PFSK-1 (cell line): ENCODE data around the gene HDGFL3.

Source experiments
- FOXP2 ChIP-seq: optimal IDR thresholded peaks from 2 replicates; pipeline ENCODE3; 2011; ENCODE audit warnings: borderline replicate concordance, control low read depth, inconsistent platforms; ENCODE audit not compliant: insufficient read depth; ENCODE audit errors: extremely low read length, extremely low read depth
- POLR2AphosphoS5 ChIP-seq: IDR thresholded peaks from 2 replicates; pipeline ENCODE4 v1.6.1; 2012; ENCODE audit warnings: low read depth, mild to moderate bottlenecking, control low read depth, low read length, moderate library complexity
- REST ChIP-seq, 2 experiments: IDR thresholded peaks; 2 replicates each; pipeline versions ENCODE4 v1.6.1 to v1.8.0; 2011 to 2012; ENCODE audit warnings: low read depth in 2 of 2, low read length in 2 of 2, control low read depth in 1 of 2, inconsistent platforms in 1 of 2, mild to moderate bottlenecking in 1 of 2, moderate library complexity in 1 of 2; ENCODE audit not compliant: insufficient read depth in 1 of 2

DNA sequence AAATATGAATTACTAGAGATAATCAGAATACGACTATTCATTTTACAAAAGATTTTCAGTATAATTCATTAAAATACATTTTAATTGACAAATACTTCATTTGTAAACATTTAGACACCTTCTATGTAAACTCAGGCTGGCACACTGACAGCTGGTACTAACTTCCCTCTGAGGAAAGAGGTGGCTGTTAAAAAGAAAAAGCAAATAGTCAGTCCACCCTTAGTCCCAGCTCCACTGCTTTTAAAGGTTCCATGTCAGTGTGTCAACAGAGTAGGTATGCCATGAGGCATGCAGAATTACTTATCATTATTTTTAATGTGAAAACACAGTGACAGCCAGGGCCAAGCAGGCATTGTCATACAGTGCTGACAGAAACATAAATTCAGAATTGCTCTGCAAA is 84.1 kb downstream of the HDGFL3 start:
- no peak for TF ChIP-seq POLR2AphosphoS5
- no peak for TF ChIP-seq FOXP2
- no peak for TF ChIP-seq REST (IDR thresholded peaks at IDR 0.05; ENCODE audit: insufficient read depth in 1 of 2, low read depth in 2 of 2, low read length in 2 of 2)
